22Rv1 (cell line): ENCODE data around the gene TRNP1.

ENCODE experiments used
- H3K27ac ChIP-seq: fragments of 450-650 bp; 2 replicates; pipeline ENCODE4 v1.5.1; 2017
- ZFX ChIP-seq: fragments of 450-650 bp; IDR thresholded peaks from 2 replicates; pipeline ENCODE4 v1.6.1; 2017; ENCODE audit warnings: antibody characterized with exemption, borderline replicate concordance
- TF ChIP-seq, protein P1 (sequence below): fragments of 450-650 bp; IDR thresholded peaks from 2 replicates; pipeline ENCODE4 v1.5.1; 2017; ENCODE audit warnings: mild to moderate bottlenecking

Gene TRNP1

DNA sequence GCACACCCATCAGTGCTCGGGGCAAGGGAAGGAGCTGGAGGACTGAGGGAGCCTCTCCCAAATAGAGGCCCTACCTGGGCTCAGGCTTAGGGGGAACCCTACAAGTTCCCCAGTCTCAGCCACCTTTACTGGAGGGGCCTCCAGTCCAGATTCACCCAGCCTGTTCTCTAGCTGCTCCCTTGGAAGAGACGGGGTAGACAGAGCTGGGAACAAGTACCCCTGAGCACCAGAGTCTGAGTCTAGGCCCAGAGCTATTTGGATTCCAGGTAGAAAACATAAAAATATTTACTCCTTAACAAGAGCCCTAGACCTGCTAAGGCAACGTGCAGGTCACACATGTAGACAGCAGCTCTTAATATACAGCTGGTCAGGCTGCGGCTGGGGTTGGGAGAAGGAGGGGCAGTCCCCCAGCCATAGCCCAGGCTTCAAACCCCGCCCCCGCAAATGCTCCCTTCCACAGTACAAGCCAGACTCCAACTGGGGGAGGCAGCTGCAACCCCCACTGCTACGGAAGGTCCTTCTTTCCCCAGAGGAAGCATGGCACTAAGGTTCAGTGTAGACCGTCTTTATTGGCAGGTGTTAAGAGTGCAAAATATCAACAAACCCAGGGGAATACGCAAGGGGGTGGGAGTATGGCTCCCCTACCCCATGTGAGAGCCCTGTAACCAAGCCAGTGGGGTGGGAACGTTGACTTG lies 11.1 kb downstream of the TRNP1 start:
- TF ChIP-seq ZFX = no peak
- TF ChIP-seq, protein P1, sequence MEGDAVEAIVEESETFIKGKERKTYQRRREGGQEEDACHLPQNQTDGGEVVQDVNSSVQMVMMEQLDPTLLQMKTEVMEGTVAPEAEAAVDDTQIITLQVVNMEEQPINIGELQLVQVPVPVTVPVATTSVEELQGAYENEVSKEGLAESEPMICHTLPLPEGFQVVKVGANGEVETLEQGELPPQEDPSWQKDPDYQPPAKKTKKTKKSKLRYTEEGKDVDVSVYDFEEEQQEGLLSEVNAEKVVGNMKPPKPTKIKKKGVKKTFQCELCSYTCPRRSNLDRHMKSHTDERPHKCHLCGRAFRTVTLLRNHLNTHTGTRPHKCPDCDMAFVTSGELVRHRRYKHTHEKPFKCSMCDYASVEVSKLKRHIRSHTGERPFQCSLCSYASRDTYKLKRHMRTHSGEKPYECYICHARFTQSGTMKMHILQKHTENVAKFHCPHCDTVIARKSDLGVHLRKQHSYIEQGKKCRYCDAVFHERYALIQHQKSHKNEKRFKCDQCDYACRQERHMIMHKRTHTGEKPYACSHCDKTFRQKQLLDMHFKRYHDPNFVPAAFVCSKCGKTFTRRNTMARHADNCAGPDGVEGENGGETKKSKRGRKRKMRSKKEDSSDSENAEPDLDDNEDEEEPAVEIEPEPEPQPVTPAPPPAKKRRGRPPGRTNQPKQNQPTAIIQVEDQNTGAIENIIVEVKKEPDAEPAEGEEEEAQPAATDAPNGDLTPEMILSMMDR = no peak
- H3K27ac ChIP-seq = no peak overlapping the region

DNA sequence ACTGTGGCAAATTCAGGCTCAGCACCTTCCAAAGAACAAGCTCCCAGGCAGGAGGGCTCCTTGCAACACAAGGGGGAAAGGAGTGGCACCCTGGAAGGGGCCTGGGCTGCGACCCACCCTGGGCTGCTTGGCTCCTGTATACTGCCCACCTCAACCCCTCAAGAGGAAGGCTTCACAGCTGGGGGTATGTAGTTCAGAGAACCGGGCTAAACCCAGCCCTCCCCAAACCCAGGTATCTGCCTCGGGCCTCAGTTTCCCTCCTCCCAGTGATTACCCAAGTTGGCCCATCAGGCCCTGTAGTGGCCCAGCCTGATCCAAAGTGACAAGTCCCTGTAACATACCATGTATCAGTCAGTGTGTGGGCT lies 11.7 kb downstream of the TRNP1 start:
- no peak overlapping the region for H3K27ac ChIP-seq
- TF ChIP-seq, protein P1 = no peak

DNA sequence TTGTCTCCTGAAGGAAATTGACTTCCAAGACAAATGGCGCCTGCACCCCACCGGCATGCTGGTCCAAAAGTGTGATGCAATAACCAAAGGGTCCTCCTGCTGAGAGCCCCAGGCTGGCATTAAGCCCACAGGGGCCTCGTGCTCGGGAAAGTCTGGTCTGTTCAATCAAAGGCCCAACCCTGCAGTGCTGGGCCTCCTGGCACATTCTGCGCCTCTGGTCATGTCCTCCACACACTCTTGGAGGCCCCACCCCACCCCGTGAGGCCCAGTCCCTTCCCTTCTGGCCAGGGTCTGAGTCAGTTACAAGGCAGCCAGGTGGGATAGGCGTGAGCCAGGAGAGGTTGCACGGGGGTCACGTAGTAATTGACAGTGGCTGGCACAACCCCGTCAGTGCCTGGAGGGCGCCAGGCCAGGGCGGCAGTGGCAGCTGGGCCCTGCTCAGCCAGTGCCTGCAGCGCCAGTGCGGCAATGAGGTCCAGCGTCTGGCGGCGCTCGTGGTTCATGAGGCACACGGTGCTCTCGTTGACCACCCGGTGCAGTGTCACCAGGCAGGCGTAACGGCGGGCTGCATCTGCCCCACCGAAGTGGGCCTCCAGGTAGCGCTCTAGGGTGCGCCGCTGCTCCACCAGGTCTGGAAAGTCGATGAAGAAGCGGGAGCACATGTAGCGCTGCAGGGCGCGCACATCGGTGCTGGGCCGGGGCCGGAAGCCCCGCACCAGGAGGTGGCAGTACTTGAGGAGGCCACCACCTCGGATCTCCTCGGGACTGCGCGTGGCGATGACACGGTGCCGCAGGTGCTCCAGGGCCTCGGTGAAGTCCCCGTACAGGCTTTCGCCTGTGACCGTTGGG lies 12.4 kb downstream of the TRNP1 start:
- no peak overlapping the region for H3K27ac ChIP-seq

DNA sequence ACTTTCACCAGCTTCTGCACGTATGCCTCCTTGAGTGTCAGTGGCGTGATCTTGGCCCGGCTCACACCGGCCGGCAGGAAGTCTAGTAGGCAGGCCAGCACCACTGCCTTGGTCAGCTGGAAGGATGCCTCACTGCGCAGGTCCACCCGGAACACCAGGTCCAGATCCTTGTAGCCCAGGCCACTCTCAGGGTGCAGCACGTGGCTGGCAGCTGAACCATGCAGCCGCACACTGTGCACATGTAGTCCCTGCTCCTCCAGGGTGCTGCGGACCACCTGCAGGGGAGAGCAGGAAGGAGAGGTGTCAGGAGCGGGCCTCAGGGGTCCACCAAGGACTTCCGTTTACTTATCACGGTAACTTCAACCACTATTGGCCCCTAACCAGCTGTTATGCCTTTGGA lies 13.2 kb downstream of the TRNP1 start:
- no peak for TF ChIP-seq ZFX
- TF ChIP-seq, protein P1 = no peak
- no peak overlapping the region for H3K27ac ChIP-seq

More for the DNA sequence above, 12.4 kb downstream of the TRNP1 start:
- TF ChIP-seq, protein P1 = no peak
- TF ChIP-seq ZFX = no peak

DNA sequence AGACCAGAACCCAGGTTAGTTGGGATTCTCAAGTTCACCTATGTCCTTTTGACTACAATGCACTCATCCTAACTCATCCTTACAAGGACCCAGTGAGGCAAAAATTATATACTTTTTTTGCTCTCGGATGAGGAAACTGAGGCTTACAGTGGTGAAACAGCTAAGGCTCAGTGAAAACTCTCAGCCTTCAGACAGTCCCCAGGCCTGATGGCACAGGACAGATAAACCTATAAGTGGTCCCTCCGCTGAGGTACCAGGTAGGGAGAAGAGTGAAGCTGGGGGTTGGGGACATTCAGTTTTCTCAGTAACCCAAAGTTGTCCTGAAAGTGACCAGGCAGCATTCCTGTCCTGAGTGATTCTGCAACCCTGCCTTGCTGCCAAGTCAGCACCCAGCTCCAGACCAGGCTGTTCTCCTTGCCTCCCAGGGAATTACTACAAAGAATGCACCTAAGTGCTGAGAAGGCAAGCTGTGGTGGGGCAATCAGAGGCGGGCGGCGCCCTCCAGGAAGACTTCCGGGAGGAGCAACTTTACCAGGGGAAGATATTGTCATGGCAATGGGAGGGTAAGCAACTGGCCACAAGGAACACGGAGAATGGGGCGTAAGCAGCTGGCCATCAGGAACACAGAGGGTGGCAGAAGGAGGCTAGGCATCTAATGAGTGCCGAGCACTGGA lies 14.6 kb downstream of the TRNP1 start:
- TF ChIP-seq ZFX = no peak

DNA sequence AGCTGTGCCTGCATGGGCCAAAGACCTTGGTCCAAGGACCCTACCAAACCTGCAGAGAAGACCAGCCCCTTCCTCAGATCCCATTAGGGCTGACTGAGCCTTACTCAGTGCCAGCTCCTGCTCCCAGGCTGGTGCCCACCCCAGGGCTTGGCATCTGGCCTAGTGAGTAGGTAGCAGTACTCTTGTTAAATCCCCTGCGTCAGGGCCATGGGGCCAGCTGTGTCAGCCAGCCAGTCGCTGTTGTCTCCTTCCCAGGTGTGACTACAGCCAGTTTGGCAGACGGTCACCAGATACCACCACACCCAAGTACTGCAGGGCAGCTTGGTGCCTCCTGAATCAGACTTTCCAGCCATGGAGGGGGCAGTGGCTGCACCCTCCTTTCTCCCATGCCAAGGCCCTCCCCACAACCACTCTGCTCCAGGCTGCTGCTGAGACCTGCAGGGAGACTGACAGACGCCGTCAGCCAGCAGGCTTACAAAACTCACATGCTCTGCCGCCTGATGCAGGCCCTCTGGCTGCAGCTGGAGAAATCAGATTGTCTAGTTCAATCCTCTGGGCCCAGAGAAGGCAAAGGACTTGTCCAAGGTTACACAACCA lies 16.2 kb downstream of the TRNP1 start:
- H3K27ac ChIP-seq = peak overlapping the region; percentile 75
- TF ChIP-seq, protein P1 = no peak
- no peak for TF ChIP-seq ZFX

More for the DNA sequence above, 14.6 kb downstream of the TRNP1 start:
- peak overlapping the region; percentile 75 for H3K27ac ChIP-seq

DNA sequence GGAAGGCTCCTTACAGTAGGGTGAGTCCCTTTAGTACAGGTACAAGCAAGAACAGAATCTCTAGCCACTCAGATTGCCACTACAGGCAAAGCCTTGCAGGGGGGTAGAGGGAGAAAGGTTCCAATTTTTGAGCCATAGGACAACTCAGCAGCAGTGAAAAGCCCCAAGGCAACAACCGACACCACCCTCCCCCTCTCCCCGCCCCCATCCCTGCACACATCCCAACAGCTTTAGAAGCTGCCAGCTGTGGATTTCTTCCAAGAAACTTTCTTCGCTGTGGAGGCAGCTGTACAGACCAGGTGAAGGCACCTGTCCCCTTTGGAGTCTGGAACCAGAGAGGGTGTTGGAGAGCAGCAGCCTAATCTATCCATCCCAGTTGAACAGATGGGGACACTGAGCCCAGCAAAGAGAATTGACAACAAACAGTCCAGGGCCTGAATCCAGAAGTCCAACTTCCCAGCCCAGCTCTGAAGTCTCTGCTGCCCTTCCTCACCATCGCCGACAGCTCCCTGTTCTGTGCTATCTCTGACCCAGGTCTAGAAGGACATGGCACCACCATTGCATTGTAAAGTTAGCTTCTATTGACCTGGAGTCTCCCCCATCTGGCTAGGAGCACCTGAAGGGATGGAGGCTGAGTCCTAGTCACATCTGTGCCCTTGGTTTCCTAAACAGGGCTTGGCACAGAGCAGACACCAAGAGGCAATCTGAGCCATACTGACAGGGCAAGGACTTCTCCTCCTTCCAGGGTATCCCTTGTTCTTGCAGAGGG lies 16.9 kb downstream of the TRNP1 start:
- TF ChIP-seq, protein P1 = no peak
- TF ChIP-seq ZFX = no peak
- peak overlapping the region; percentile 75 for H3K27ac ChIP-seq
